Mesodermal cell (in vitro differentiated cells): Measurements from ENCODE around the gene TRIAP1.
A peak's percentile ranks its signal among the peaks of the same experiment; 100 is the strongest.

Source experiments
- H3K27ac ChIP-seq: 2 replicates; pipeline ENCODE4 v1.7.0; 2013; ENCODE audit warnings: mild to moderate bottlenecking, low read depth, low read length, moderate library complexity; ENCODE audit not compliant: severe bottlenecking
- H3K36me3 ChIP-seq: 2 replicates; pipeline ENCODE4 v1.7.1; 2013; ENCODE audit warnings: mild to moderate bottlenecking, low read length, moderate library complexity; ENCODE audit not compliant: control insufficient read depth, insufficient read depth
- H3K4me1 ChIP-seq: one replicate; pipeline ENCODE4 v1.7.1; 2013; ENCODE audit warnings: mild to moderate bottlenecking, low read length; ENCODE audit not compliant: insufficient read depth, control insufficient read depth, poor library complexity, severe bottlenecking
- H3K4me3 ChIP-seq: 2 replicates; pipeline ENCODE4 v1.7.0; 2013; ENCODE audit warnings: low read length, control low read depth, mild to moderate bottlenecking; ENCODE audit not compliant: insufficient read depth, poor library complexity, severe bottlenecking; ENCODE audit errors: extremely low read depth
- H3K9me3 ChIP-seq: 2 replicates; pipeline ENCODE4 v1.7.1; 2013; ENCODE audit warnings: mild to moderate bottlenecking, low read length, moderate library complexity; ENCODE audit not compliant: control insufficient read depth
- WGBS, 2 experiments: methylation state at CpG; one replicate each; pipeline ENCODE4 v1.1.5; 2013; ENCODE audit warnings: missing lambda C conversion rate in 2 of 2; ENCODE audit not compliant: insufficient coverage in 2 of 2; 5-methylcytosine and 5-hydroxymethylcytosine counted together

The TRIAP1 gene

GRCh38 chr12:120406069-120406468 is 40.1 kb downstream of the TRIAP1 start:
- no peak overlapping the region for H3K4me3 ChIP-seq

GRCh38 chr12:120404271-120404670 is 41.9 kb downstream of the TRIAP1 start:
- Histone ChIP-seq H3K4me3 (no peak overlapping the region), H3K27ac (no peak overlapping the region), H3K36me3 (no peaks in the 10 kb centered on the region), H3K9me3 (no peaks in the 10 kb centered on the region), H3K4me1 (no peaks in the 10 kb centered on the region)
- WGBS, 2 experiments: no CpG with 5 or more reads among the region's 1 CpG

More at GRCh38 chr12:120406069-120406468, 40.1 kb downstream of the TRIAP1 start:
- Histone ChIP-seq H3K9me3 (no peaks in the 10 kb centered on the region), H3K36me3 (no peaks in the 10 kb centered on the region), H3K4me1 (no peaks in the 10 kb centered on the region), H3K27ac (no peak overlapping the region)
- WGBS, 2 experiments: 95 to 100% methylated on average over 3 of the region's 3 CpGs

- 85 to 96% methylated on average over 2 to 3 of the region's 3 CpGs for WGBS, 2 experiments
- H3K27ac ChIP-seq: no peak overlapping the region
These were observed 42.3 kb downstream of the TRIAP1 start for GRCh38 chr12:120403869-120404268.

GRCh38 chr12:120402217-120402616 is 44.0 kb downstream of the TRIAP1 start:
- WGBS, 2 experiments: 26 to 28% methylated on average over 7 to 10 of the region's 13 CpGs

More at GRCh38 chr12:120403869-120404268, 42.3 kb downstream of the TRIAP1 start:
- Histone ChIP-seq H3K9me3 (no peaks in the 10 kb centered on the region), H3K4me1 (no peaks in the 10 kb centered on the region), H3K36me3 (no peaks in the 10 kb centered on the region), H3K4me3 (no peak overlapping the region)

GRCh38 chr12:120399531-120399930 is 46.7 kb downstream of the TRIAP1 start:
- Histone ChIP-seq H3K4me3 (no peak overlapping the region), H3K4me1 (no peaks in the 10 kb centered on the region), H3K27ac (no peak overlapping the region), H3K36me3 (no peaks in the 10 kb centered on the region), H3K9me3 (no peaks in the 10 kb centered on the region)
- 76 to 83% methylated on average over 2 to 3 of the region's 5 CpGs for WGBS, 2 experiments

More at GRCh38 chr12:120402217-120402616, 44.0 kb downstream of the TRIAP1 start:
- Histone ChIP-seq H3K9me3 (no peaks in the 10 kb centered on the region), H3K4me1 (no peaks in the 10 kb centered on the region), H3K27ac (peak overlapping the region; percentile 63), H3K4me3 (no peak overlapping the region), H3K36me3 (no peaks in the 10 kb centered on the region)

- WGBS, 2 experiments: 87 to 88% methylated on average over 24 to 32 of the region's 33 CpGs
- no peak overlapping the region for H3K4me3 ChIP-seq
- H3K9me3 ChIP-seq: no peaks in the 10 kb centered on the region
- no peaks in the 10 kb centered on the region for H3K36me3 ChIP-seq
- peak overlapping the region; percentile 57 for H3K27ac ChIP-seq
- H3K4me1 ChIP-seq: no peaks in the 10 kb centered on the region
These were observed 48.2 kb downstream of the TRIAP1 start for GRCh38 chr12:120397824-120398540.

- no peaks in the 10 kb centered on the region for H3K36me3 ChIP-seq
- no peaks in the 10 kb centered on the region for H3K9me3 ChIP-seq
- H3K27ac ChIP-seq: no peak overlapping the region
- no peaks in the 10 kb centered on the region for H3K4me1 ChIP-seq
- WGBS, 2 experiments: 17 to 26% methylated on average over 13 to 14 of the region's 18 CpGs
- H3K4me3 ChIP-seq: no peak overlapping the region
These were observed 51.5 kb downstream of the TRIAP1 start for GRCh38 chr12:120394483-120395367.
